ENCODE results near the gene ATP10A. TPM values are rescaled to one million over a fixed set of nuclear protein-coding genes. Genes with fewer than 3 reads are reported as not detected.
"Not testable (repeated sequence)": the region's sequence is repeated elsewhere in the genome, so short reads cannot be mapped to it uniquely, and the experiment has no call there.

The ATP10A gene
- total RNA-seq, 1 donor from 2014 or later = 6.8 TPM

DNA sequence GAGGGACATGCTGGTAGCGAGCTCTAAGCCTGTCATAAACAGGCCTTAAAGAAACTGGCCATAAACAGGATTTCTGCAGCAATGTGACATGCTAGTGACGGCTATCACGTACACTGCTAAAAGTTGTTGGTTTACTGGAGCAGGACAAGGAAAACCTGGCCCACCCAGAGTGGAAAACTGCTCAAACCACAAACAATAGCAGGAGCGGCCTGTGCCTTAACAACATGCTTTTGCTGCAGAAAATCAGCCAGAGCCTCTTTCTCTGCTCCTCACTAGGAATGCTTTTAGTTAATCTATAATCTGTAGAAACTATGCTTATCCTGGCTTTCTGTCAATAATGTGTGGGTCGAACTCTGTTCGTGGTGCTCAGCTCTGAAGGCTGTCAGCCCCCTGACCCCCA lies 221.4 kb downstream of the ATP10A start:
- Mint-ChIP-seq H3K27ac (ENCODE audit: unreplicated experiment) (peak overlapping the region; percentile 36), H3K27me3 (ENCODE audit: low read depth) (no peaks in the 10 kb centered on the region), H3K4me3 (no peak overlapping the region), H3K4me1 (peaks cover 41% of the 10 kb centered on the region), H3K36me3 (ENCODE audit: low read depth) (no peaks in the 10 kb centered on the region), H3K9me3 (no peaks in the 10 kb centered on the region)
- TF ChIP-seq, protein P1, sequence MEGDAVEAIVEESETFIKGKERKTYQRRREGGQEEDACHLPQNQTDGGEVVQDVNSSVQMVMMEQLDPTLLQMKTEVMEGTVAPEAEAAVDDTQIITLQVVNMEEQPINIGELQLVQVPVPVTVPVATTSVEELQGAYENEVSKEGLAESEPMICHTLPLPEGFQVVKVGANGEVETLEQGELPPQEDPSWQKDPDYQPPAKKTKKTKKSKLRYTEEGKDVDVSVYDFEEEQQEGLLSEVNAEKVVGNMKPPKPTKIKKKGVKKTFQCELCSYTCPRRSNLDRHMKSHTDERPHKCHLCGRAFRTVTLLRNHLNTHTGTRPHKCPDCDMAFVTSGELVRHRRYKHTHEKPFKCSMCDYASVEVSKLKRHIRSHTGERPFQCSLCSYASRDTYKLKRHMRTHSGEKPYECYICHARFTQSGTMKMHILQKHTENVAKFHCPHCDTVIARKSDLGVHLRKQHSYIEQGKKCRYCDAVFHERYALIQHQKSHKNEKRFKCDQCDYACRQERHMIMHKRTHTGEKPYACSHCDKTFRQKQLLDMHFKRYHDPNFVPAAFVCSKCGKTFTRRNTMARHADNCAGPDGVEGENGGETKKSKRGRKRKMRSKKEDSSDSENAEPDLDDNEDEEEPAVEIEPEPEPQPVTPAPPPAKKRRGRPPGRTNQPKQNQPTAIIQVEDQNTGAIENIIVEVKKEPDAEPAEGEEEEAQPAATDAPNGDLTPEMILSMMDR (conservative IDR thresholded peaks at IDR 0.05) = no peak
- DNase-seq (ENCODE audit: low read depth, low spot score) = no peak

DNA sequence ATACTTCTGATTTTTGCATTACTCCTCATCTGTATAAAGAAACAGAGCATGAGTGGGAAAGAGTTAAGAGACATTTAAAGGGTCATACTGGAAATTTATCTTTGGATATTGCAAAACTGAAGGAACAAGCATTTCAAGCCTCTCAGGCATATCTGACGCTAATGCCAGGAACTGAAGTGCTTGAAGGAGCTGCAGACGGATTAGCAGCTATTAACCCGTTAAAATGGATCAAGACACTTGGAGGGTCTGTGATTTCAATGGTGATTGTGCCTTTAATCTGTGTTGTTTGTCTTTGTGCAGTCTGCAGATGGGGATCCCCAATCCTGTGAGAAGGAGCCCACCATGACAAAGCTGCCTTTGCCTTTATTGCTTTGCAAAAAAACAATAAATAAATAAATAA lies 221.8 kb downstream of the ATP10A start:
- no peak overlapping the region for H3K4me3 Mint-ChIP-seq
- H3K27me3 Mint-ChIP-seq (ENCODE audit: low read depth) = no peaks in the 10 kb centered on the region
- no peak for DNase-seq (ENCODE audit: low read depth, low spot score)
- H3K9me3 Mint-ChIP-seq = no peaks in the 10 kb centered on the region
- peaks cover 41% of the 10 kb centered on the region for H3K4me1 Mint-ChIP-seq
- TF ChIP-seq, protein P1 (conservative IDR thresholded peaks at IDR 0.05) = no peak
- no peak overlapping the region for H3K27ac Mint-ChIP-seq (ENCODE audit: unreplicated experiment)
- H3K36me3 Mint-ChIP-seq (ENCODE audit: low read depth) = no peaks in the 10 kb centered on the region

DNA sequence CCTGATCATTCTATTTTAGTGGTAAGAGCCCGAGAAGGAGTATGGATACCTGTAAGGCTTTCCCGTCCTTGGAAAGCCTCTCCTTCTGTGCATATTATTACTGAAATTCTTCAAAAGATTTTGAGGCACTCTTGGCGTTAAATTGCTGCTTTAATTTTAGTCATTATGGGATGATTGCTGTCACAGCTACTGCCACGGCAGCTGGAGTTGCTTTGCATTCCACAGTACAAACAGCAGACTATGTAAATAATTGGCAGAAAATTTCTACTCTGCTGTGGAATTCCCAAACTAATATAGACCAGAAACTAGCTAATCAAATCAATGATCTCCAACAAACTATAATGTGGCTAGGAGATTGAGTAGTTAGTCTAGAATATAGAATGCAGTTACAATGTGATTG lies 222.2 kb downstream of the ATP10A start:
- H3K36me3 Mint-ChIP-seq (ENCODE audit: low read depth); H3K4me3 Mint-ChIP-seq; H3K27me3 Mint-ChIP-seq (ENCODE audit: low read depth); H3K27ac Mint-ChIP-seq (ENCODE audit: unreplicated experiment); H3K9me3 Mint-ChIP-seq; DNase-seq (ENCODE audit: low read depth, low spot score): not testable (repeated sequence)
- H3K4me1 Mint-ChIP-seq = peaks cover 41% of the 10 kb centered on the region

DNA sequence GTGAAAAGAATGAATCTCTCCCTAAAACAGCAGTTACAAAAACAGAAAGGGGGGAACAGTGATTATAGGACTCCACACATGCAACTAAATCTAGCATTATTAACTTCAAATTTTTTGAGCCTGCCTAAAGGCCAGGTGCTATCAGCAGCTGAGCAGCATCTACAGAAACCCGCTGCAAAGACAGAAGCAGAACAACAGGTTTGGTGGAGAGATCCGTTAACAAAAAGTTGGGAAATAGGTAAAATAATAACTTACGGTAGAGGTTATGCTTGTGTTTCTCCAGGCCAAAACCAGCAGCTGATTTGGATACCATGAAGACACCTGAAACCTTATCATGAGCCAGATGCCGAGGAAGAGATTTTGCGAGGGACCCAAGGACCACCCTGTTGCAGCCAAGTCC lies 222.7 kb downstream of the ATP10A start:
- Mint-ChIP-seq H3K27me3 (ENCODE audit: low read depth) (no peaks in the 10 kb centered on the region), H3K9me3 (no peaks in the 10 kb centered on the region), H3K4me3 (no peak overlapping the region), H3K36me3 (ENCODE audit: low read depth) (no peaks in the 10 kb centered on the region), H3K4me1 (peaks cover 41% of the 10 kb centered on the region), H3K27ac (ENCODE audit: unreplicated experiment) (peak overlapping the region; percentile 37)
- DNase-seq (ENCODE audit: low read depth, low spot score) = no peak
- TF ChIP-seq, protein P1 (conservative IDR thresholded peaks at IDR 0.05) = no peak

DNA sequence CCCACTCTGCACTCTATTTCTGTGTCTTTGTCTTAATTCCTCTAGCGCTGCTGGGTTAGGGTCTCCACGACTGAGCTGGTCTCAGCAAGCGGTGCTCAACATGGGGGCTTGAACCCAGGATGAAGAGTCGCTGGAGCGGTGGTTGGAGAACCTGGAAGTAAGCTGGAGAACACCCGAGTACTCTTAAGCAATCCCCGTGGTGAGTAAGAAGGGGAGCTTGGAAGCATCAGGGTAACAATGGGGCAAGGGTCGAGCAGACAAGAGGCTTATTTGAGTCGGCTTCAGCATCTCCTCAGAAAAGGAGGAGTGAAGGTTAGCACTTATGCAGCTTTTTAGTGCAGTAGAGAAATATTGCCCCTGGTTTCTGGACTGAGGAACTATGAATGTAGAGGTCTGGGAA lies 226.6 kb downstream of the ATP10A start:
- peak overlapping the region; percentile 83 for H3K27ac Mint-ChIP-seq (ENCODE audit: unreplicated experiment)
- DNase-seq (ENCODE audit: low read depth, low spot score); H3K9me3 Mint-ChIP-seq; H3K36me3 Mint-ChIP-seq (ENCODE audit: low read depth); H3K27me3 Mint-ChIP-seq (ENCODE audit: low read depth); H3K4me3 Mint-ChIP-seq: not testable (repeated sequence)
- peaks cover 11% of the 10 kb centered on the region for H3K4me1 Mint-ChIP-seq

DNA sequence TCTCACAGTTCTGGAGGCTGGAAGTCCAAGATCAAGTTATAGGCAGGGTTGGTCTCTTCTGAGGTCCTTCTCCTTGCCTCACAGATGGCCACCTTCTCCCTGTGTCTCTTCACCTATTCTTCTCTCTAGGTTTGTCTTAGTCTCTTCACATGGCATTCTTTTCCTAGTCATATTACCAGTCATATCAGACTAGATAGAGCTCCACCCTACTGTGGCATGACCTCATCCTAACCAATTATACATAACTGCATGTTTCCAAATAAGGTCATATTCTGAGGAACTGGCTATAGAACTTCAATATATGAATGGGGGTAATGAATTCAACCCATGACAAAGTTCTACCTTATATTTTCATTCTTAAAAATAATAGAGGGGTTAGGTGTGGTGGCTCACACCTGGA lies 227.9 kb downstream of the ATP10A start:
- peaks cover 4% of the 10 kb centered on the region for H3K4me1 Mint-ChIP-seq
- no peaks in the 10 kb centered on the region for H3K9me3 Mint-ChIP-seq
- no peaks in the 10 kb centered on the region for H3K36me3 Mint-ChIP-seq (ENCODE audit: low read depth)
- DNase-seq (ENCODE audit: low read depth, low spot score) = no peak
- TF ChIP-seq, protein P1 (conservative IDR thresholded peaks at IDR 0.05) = no peak
- H3K27me3 Mint-ChIP-seq (ENCODE audit: low read depth) = no peaks in the 10 kb centered on the region
- no peak overlapping the region for H3K27ac Mint-ChIP-seq (ENCODE audit: unreplicated experiment)
- H3K4me3 Mint-ChIP-seq = no peak overlapping the region

DNA sequence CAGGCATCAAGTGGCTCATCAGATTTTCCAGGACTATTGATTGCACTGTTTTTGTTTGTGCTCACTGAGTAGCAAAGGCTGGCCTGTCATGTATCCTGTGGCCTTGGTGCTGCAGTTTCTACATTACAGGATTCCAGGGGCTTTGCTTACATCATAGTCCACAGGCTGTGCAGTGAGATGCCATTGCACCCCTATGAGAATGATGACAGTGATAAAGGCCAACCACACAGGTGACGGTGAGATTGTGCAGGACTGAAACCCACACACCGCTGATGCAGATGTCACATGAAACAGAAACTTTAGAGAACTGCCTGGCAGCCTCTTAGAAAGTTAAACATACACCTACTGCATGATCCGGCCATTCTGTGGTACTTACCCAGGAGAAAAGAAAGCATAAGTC lies 229.3 kb downstream of the ATP10A start:
- H3K27ac Mint-ChIP-seq (ENCODE audit: unreplicated experiment) = no peak overlapping the region
- peaks cover 4% of the 10 kb centered on the region for H3K4me1 Mint-ChIP-seq
- H3K36me3 Mint-ChIP-seq (ENCODE audit: low read depth) = peaks cover 3% of the 10 kb centered on the region
- H3K27me3 Mint-ChIP-seq (ENCODE audit: low read depth) = no peaks in the 10 kb centered on the region
- peaks cover 3% of the 10 kb centered on the region for H3K9me3 Mint-ChIP-seq
- no peak overlapping the region for H3K4me3 Mint-ChIP-seq
- no peak for DNase-seq (ENCODE audit: low read depth, low spot score)
- TF ChIP-seq, protein P1 (conservative IDR thresholded peaks at IDR 0.05) = no peak

Measured in neural crest cell (in vitro differentiated cells).